ENCODE results near the gene SMYD3. TPM values are rescaled to one million over a fixed set of nuclear protein-coding genes. Genes with fewer than 3 reads are reported as not detected.

The SMYD3 gene
- total RNA-seq, 1 donor, result 45.5 TPM

GRCh38 chr1:245991266-245991665 is 515.8 kb downstream of the SMYD3 start:
- TF ChIP-seq, protein P1, sequence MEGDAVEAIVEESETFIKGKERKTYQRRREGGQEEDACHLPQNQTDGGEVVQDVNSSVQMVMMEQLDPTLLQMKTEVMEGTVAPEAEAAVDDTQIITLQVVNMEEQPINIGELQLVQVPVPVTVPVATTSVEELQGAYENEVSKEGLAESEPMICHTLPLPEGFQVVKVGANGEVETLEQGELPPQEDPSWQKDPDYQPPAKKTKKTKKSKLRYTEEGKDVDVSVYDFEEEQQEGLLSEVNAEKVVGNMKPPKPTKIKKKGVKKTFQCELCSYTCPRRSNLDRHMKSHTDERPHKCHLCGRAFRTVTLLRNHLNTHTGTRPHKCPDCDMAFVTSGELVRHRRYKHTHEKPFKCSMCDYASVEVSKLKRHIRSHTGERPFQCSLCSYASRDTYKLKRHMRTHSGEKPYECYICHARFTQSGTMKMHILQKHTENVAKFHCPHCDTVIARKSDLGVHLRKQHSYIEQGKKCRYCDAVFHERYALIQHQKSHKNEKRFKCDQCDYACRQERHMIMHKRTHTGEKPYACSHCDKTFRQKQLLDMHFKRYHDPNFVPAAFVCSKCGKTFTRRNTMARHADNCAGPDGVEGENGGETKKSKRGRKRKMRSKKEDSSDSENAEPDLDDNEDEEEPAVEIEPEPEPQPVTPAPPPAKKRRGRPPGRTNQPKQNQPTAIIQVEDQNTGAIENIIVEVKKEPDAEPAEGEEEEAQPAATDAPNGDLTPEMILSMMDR (IDR thresholded peaks at IDR 0.05; ENCODE audit: insufficient read depth, low read length), result no peak
- DNase-seq (ENCODE audit: low read depth), result no peak

GRCh38 chr1:245990315-245991022 is 516.6 kb downstream of the SMYD3 start:
- no peak for DNase-seq (ENCODE audit: low read depth)
- TF ChIP-seq, protein P1 (IDR thresholded peaks at IDR 0.05; ENCODE audit: insufficient read depth, low read length), result no peak
- no peak overlapping the region for H3K4me3 ChIP-seq (ENCODE audit: low read depth, low read length)

More at GRCh38 chr1:245991266-245991665, 515.8 kb downstream of the SMYD3 start:
- no peak overlapping the region for H3K4me3 ChIP-seq (ENCODE audit: low read depth, low read length)

DNA sequence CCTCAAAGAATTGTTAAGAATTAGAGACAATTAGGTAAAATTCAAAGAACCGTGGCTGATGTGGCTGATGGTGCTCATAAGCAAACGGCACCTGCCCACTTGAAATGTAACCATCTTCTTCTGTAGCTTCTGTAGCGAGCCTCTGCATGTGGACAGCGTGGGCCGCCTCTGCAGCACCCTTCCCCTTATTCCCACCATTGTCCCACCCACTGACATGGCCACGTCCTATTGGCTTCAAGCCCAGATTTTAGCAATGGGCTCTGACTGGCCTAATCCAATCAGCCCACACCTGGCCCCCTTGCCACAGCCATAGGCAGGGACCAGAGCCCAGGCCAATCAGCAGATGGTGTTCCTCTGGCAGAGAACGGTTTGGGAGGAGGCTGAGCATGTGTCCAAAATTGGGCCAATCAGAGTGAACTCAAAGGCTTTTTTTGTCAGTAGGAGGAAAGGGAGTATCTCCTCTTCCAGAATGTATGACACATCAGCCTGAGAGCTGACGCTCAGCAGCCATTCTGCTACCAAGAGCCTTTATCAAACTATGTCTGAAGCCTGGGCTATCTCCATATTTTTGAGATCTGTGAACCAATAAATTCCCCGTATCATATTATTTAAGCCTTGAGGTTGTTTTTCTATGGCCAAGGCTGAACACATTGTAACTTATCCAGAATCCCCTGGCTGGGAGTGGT is 518.5 kb downstream of the SMYD3 start:
- TF ChIP-seq, protein P1 (IDR thresholded peaks at IDR 0.05; ENCODE audit: insufficient read depth, low read length), result no peak
- DNase-seq (ENCODE audit: low read depth), result no peak
- no peak overlapping the region for H3K4me3 ChIP-seq (ENCODE audit: low read depth, low read length)

GRCh38 chr1:245987997-245988392 is 519.1 kb downstream of the SMYD3 start:
- TF ChIP-seq, protein P1 (IDR thresholded peaks at IDR 0.05; ENCODE audit: insufficient read depth, low read length), result no peak

GRCh38 chr1:245987577-245987976 is 519.5 kb downstream of the SMYD3 start:
- no peak overlapping the region for H3K4me3 ChIP-seq (ENCODE audit: low read depth, low read length)
- TF ChIP-seq, protein P1 (IDR thresholded peaks at IDR 0.05; ENCODE audit: insufficient read depth, low read length), result no peak
- no peak for DNase-seq (ENCODE audit: low read depth)

More at GRCh38 chr1:245987997-245988392, 519.1 kb downstream of the SMYD3 start:
- H3K4me3 ChIP-seq (ENCODE audit: low read depth, low read length), result no peak overlapping the region
- no peak for DNase-seq (ENCODE audit: low read depth)

GRCh38 chr1:245987219-245987545 is 519.9 kb downstream of the SMYD3 start:
- H3K4me3 ChIP-seq (ENCODE audit: low read depth, low read length), result no peak overlapping the region
- DNase-seq (ENCODE audit: low read depth), result no peak
- TF ChIP-seq, protein P1 (IDR thresholded peaks at IDR 0.05; ENCODE audit: insufficient read depth, low read length), result no peak

Data from fibroblast of the aortic adventitia (primary cell).